ENCODE measurements around the gene CYTH1.

The CYTH1 gene

DNA sequence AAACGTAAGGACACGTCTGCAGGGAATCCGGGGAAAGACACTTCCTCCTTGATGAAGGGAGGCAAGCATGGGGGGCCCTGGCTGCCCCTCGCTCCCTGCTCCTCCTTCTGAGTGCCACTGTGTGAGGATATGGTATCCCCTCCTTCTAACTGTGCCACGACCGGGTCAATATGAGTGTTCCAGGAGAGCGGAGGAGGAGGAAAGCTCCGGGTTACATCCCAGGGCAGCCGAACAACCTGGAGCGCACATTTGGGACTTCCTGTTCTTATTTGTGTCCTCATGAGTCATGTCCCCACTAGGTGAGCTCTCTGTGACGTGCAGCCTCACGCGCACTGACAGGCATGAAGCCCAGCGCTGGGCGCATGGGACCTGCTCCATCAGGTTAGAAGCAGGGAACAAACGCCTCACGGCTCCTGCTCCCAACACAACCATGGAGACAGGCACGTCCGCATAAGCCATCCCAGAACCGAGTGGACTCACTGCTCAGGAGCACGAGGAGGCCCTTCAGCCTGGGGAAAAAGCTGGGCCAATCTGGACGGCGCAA lies 112.0 kb downstream of the CYTH1 start:
- no peak for DNase-seq (ENCODE audit: low spot score)

DNA sequence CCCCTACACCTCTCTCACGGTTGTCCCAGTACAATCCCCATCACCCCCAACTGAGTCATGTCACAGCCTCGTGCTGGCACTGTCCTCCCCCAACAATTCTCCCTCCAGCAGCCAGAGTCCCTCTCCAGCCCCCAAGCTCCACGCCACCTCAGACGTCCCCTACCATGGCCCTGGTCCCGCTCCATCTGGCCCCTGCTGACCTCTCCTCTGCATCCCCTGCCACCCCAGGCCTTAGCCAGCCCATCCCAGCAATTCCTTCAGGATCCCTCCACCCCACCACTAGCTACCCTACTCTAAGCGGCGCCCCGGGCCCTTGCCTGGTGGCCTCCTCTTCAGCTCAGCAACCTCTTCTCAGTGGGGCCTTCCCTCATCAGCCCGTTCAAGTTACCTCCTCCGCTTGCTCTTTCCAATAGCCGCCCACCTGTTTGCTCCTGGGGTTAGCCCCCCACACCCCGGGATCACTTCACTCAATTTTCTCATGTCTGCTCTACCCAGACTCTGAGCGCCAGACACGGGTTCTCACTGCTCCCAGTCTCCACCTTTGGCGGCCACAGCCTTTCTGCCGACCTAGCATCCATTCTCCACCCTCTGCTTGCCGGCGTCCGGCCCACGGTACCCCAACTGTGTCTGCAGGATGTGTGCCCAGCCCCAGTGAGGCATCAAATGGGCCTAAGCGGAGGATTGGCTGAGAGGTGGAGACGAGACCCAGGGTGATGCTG lies 112.7 kb downstream of the CYTH1 start:
- DNase-seq (ENCODE audit: low spot score), result no peak

DNA sequence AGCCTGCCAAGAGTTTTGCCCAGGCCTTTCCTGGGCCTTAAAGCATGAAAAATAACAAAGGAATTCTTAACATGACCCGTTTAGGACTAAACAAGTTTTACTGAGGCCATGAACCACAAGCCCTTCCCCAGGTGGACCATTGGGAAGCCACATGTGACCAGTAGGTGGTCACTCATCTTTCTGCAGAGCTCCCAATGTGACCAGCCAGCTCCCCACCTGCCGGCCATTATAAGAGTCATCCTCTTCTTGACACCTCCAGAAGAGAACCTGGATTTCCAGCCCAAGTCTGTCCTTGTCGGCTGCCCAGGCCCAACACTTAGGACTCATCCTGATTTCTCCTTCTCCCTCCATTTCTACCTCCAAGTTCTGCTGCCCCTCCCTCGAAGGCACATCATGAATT lies 113.2 kb downstream of the CYTH1 start:
- DNase-seq (ENCODE audit: low spot score), result no peak

DNA sequence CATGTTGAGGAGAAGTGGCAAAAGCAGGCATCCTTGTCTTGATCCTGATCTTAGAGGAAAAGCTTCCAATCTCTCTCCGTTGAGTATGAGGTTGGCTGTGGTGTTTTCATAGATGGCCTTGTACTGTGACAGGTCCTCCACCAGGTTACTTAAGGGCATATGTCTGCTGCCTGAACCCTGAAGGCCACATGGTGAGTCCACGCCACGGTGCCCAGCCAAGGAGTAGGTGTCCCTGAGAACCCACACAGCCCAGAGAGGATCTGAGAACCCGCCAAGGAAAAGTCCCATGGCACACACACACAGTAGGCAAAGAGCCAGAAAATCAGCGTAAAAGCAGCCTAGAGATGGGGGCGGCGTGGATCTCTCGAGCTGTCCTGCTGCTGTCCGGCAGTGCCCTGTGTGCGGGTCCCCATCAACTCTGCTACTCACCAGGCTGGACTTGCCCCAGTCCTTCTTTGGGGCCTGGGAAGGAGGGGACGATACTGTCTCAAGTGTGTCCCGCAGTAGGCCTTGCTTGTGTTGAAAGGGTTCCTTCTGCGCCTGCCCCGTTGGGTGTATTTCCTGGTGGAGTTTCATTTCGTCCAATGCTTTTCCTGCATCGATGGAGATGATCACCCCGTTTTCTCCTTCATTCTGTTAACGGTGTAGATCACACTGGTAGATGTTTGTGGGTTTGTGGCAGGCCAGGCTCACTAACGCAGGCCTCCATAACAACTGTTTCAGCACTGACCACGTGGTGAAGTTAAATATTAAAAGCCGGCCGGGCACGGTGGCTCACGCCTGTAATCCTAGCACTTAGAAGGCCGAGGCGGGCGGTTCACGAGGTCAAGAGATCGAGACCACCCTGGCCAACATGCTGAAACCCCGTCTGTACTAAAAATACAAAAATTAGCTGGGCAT lies 114.1 kb downstream of the CYTH1 start:
- DNase-seq (ENCODE audit: low spot score), result no peak

DNA sequence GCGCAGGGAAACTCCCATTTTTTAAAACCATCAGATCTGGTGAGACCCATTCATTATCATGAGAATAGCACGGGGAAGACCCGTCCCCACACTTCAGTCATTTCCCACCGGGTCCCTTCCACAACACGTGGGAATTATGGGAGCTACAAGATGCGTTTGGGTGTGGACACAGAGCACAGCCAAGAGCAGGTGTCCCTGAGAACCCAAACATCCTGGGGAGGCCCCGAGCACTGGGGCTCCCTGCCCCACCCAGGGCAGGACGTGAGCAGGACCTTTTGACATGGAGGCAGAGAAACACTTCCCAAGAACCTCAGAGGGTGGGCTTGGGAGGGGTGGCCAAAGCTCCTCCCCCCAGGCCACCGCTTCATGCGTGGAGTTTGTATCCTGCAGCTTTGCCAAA lies 115.0 kb downstream of the CYTH1 start:
- no peak for DNase-seq (ENCODE audit: low spot score)

DNA sequence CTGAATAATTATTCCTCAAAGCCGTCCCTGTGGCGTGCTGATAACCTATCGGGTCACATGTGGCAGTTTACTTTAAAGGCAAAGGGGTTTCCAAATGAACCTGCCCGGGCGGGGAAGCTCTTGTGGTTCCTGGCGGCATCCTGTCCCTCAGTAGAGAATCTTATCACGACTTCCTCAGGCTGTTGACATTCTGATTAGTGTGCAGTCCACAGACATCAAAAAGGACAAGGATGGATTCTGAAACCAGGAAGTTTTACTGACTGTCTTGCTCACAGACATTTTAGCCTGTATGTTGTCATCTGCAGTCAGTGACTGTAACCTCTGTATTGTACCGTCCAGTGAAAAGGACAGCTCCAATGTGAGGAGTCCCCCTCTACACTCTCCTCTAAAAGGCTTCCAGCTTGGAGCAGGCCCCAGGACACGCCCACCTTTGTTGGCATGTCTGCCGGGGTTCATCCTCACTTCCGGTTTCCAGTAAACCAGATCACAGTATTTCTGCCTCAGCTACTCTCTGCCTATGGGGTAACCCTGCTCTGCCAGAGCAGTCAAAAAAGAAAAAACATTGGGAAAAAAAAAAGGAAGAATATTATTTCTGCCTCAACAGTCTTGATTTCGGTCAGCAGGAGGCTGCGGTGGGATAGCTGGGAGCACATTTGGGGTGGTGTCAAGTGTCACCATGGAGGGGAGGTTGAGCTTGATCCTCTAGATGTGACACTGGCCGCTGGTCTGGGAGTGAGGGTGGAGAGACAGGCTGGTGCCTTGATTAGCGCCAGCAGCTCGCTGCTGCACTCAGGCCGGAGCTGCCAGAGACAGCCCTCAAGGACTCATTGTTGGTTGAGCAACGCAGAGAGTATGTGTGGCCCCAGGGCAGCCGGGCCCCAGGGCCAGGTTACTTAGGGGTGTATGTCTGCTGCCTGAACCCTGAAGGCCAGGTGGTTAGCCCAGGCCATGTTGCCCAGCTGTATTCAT lies 115.8 kb downstream of the CYTH1 start:
- no peak for DNase-seq (ENCODE audit: low spot score)

DNA sequence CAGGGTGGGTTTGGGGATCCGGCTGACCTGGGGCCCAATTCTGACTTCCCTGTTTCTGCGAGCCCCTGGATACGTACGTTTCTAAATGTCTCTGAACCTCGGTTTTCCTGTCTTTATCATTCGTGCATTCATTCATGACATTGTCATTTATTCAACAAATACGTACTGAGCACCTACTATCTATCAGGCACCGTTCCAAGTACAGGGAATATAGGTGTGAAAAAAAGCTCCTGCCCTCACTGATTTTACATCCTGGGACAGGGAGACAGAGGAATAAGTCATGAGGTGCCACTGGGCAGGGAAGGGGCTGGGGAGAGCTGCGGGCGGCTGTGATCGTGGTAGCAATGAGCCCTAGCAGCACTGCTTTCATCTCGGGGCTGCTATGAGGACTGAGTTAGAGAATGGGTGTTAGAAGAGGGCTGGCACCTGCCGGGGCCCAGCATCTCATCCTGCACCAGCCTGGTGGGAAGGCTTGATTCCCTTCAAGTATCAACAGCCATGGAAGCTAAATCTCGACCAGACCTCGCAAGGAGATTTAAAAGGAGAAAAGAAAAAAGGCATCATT lies 116.6 kb downstream of the CYTH1 start:
- DNase-seq (ENCODE audit: low spot score), result no peak

DNA sequence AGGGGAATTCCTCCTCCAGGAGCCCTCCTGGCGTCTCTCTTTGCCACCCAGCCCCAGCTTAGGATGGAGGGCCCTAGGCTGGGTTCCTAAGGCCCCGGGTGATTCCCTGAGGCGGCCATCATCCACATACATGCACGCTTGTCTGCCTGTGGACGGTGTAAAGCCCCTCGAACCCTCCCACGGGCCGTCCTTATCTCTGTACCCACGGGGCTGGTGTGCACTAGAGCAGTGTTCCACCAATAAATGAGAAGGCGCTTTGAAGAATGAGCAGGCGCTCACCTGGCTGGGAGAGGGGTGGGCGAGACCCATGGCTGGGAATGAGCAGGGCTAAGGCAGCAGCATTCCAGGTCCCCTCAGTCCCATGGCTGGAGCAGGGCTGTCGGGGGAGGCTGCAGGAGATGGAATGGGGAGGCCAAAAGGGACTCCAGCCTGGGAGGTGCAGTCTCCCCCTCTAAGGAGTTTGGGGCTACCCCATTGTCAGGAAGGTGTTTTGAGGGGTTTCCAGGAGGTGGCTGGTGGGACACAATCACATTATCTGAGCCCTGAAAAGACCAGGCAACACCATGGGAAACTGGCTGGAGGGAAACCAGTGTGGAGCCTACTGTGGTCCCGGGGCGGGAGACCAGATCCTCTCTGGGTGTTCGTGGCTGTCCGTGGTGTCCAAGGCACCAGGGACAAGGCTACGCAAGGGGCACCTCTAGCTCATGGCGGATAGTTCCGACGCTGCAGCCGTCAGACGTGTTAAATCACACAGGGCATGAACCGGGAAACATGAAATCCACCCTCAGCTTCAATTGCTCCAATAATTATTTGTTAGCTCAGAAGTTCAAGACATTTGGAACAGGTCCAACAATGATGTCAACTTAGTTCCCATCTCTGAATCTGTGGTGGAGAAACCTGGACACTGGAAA lies 117.3 kb downstream of the CYTH1 start:
- no peak for DNase-seq (ENCODE audit: low spot score)

DNA sequence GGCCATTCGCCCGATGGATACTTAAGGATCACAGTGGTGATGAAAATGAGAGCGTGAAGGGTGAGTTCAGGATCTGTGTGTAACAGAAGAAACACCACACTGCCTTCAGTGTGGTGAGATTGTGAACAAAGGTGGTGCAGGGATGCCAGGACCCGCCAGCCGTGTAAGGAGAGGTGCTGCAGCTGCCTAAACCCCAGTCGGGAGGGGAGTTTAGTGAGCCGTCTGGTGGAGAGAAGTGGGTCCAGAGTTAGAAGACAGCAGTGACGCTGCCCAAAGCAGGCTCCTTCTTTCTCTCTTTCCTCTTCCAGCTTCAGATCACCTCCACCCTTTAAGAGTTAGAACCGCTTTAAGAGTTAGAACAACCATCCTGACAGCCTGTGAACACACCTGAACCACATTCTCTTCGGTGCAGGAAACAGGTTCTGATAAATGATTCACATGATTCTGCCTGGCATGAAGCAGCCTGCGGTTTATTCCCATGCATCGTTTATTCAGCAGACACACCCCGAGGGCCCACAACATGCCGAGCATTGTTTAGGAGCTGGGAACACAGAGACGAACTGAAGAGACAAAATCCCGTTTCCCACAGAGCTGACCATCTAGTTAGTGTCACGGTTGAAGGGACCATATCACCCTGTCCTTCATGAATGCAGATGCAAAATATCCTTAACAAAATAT lies 120.8 kb downstream of the CYTH1 start:
- DNase-seq (ENCODE audit: low spot score), result no peak

DNA sequence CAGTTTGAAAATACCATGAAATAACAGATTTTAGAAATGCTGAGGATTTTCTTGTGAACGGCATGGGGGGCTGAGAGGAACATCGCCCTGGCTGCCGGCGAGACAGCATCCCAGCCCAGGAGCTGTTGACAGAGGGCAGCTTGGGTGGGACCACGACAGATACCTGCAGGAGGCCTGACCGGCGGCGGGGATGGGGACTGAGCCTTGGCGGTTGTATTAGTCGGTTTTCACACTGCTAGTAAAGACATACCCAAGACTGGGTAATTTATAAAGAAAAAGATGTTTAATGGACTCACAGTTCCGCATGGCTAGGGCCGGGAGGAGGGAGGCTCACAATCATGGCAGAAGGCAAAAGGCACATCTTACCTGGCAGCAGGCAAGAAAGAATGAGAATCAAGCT lies 122.5 kb downstream of the CYTH1 start:
- no peak for DNase-seq (ENCODE audit: low spot score)

DNA sequence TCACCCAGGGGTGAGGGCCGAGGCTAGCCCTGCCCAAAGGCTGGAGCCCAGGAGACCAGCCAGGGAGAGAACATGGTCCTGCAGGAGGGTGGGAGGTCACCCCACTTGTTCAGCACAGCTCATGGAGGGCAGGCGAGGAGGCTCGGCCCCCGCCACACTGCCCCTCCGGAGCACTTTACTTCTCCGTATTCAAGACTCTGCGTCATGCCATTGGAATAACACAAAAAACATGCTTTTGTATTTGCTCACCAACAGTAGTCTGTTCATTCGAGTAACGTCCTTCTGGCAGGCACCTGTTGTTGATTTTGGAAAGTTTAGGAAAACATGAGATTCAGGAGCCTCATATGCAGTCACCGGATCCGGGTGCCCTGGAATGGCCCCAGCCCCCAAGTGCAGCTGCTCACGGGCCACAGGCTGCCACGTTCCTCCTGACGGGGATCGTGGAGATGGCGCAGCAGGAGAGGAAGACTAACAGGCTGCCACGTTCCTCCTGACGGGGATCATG lies 123.7 kb downstream of the CYTH1 start:
- DNase-seq (ENCODE audit: low spot score), result no peak

DNA sequence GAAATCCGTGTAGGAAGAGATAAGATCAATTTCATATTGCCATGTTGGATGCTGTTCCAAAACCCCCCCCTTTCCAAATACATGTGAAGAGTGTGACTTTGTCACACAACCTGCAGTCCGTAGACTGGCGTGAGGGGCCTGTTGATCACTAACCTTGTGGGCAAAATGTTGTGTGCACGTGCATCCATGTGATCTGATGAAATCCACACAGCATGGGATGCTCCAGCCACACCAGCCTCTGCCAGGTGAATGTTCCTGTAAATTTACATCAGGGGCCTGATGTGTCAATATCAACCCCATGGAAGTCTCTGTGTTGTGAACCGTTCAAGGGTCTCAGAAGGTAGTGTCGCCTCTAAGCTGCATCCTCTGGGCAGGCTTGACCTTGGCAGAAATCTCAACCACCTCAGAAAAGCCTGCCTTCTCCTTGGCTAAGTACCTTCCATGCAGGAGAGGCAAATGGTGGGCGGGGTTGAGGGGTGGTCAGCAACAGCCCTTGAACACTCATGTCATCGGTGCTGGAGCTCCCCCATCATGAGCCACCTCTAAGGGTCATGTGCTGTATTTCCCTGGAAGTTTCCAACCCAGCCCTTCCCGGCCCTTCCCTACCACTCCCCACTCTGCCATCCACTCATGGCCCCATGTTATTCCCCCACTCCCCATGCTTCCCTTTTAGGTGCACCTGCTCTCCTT lies 126.7 kb downstream of the CYTH1 start:
- no peak for DNase-seq (ENCODE audit: low spot score)

DNA sequence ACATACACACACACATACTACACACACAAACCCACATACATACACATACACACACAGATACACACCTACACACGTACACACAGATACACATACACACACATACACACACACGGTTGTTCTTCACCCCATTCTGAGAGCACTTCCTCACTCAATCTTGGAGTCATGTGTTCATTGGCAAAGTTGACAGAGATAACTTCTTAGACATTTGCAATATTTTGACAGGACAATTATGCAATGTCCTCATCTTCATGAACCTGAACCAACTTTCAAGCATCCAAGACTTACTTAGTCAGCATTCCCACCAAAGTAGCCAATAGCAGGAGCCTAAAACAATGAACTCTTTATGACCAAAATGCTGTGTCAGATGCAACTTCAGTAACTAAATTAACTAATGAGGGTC lies 127.7 kb downstream of the CYTH1 start:
- DNase-seq (ENCODE audit: low spot score), result no peak

DNA sequence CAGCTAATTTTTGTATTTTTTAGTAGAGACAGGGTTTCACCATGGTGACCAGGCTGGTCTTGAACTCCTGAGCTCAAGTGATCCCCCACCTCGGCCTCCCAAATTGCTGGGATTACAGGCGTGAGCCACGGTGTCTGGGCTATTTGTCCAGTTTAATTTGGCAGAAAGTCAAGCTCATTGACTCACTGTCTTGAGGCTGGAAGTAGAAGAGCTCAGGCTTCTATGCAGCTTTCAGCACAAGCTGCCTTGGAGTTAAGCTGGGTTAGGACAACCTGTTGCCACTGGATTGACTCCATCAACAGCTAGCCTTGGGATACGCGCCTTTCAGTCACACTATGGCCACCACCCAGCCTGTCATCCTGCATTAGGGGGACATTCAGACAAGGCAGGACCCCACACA lies 128.7 kb downstream of the CYTH1 start:
- no peak for DNase-seq (ENCODE audit: low spot score)

DNA sequence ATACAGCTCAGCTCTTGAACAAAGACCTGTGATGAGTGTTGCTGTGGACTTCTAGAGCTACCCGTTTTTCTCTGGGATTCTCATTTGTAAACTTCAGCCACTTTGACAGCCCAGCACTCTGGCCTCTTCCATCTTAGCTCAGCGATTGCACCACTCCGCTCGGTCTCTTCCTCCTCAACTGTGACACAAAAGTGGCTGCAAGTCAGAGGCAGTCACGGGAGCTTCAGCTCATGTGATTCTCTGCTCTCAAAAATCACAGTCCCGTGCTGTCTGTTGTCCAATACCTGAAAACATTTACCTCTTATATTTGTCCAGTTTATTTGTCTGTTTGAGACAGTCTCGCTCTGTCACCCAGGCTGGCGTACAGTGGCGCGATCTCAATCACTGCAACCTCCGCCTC lies 129.2 kb downstream of the CYTH1 start:
- DNase-seq (ENCODE audit: low spot score), result no peak

DNA sequence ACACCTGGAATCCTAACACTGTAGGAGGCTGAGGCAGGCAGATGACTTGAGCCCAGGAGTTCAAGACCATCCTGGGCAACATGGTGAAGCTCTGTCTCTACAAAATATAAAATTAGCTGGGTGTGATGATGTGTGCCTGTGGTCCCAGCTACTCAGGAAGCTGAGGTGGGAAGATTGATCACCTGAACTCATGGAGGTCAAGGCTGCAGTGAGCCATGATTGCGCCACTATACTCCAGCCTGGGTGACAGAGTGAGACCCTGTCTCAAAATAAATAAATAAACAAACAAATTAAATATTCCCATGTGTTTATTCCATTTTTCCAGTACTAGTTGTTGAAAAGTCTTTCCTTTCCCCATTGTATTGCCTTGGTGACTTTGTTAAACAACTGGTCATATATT lies 130.0 kb downstream of the CYTH1 start:
- DNase-seq (ENCODE audit: low spot score), result no peak

DNA sequence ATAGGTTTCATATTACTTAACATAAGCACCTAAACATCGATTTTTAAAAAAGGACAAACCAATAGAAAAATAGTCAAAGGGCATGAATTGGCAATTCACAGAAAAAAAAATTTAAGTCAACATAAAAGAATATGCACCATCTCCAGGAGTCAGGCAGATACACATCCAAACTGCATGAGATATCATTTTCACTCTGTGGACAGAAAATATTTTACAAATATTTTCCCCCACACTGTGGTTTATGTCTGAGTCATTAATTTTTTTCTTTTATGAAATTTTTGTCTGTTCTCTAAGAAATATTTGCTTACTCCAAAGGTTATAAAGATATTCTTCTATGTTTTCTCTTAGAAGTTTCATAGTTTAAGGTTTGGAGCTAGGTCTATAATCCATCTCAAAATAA lies 130.5 kb downstream of the CYTH1 start:
- no peak for DNase-seq (ENCODE audit: low spot score)

DNA sequence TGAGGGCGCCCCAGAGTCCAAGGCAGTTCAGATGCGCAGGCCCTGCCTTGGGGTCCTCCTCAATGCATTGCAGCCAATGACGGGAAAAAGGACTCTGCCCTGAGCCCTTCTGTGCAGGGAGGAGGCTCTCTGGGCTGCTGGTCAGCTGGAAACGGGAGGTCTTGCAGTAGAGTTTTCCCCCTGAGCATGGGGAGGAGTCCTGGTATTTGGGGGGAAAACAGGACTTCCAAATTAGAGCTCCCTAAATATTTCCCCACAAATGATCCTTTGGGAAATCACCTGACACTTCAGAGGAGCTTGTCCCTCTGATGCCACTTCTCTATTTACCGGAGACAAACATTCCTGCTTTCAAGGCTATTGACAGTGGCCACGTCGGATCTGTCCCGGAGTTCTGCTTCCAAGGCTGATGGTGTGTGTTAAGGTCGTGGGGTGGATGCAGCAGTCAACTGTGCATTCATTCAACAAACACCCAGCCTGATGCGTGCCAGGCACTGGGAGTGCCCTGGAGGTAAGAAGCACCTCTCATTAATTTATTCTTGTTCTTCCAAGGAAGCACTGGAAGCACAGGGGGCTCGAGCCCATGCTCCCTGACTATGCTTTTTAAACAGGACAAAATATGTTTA lies 131.9 kb downstream of the CYTH1 start:
- DNase-seq (ENCODE audit: low spot score), result no peak

DNA sequence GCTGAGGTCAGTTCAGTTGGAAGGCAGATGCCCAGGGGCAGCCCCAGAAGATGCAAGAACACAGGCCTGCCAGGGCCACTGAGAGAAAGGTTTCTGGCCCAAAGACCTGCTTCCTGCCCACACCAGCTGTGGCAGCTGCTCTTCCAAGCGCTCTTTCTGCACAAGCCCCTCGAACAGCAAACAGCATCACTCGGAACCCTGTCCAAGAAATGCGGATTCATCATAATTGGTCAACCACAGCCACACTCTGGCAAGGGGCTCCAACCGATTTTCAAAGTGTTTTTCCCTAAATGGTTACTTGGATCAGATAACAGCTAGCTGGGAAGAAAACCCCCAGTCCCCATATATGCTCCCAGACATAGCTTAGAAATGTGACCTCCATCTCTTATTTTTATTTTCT lies 133.8 kb downstream of the CYTH1 start:
- no peak for DNase-seq (ENCODE audit: low spot score)

Data from left forelimb (tissue), 1 donor.